Measurements from ENCODE around the gene SAMD11.
"Not testable (repeated sequence)": the region's sequence is repeated elsewhere in the genome, so short reads cannot be mapped to it uniquely, and the experiment has no call there.

SAMD11 gene

DNA sequence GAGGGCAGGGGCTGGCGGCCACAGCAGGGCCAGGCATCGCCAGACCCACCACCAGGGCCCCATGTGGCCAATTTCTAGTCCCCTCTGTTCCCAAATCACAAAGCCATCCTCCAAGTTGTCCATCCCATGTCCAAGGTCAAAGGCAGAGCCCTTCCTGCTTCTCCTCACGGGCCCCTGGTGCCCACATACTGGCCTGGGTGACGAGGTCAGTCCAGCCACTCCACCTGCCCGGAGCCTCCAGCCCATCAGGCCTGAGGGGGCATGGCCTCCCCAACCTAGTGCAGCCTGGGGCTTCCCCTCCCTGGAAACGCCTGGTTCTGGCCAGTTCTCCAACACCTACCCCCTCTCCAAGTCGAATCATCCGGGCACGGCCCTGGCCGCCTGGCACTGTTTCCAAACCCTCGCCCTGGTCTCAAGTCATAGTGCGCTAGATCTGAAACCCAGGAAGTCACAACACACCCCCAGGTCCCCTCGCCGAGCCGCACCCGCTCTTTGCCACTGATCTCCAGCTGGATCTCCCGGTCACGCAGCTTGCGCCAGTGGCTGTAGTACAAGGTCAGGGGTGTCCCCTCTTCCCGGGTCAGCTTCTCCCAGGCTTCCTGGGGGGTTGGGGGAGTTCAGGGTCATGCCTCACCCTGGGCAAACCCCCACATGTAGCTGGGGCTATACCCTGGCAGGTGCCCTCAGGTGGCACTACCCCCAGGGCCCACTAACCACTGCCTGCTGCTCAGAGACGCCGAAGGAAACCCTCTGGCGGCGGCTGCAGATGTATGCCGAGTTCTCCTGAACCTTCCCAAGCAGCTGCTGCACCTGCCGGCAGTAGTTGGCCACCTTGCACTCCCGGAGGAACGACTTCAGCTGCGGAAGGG, 22.2 kb downstream of the SAMD11 start:
- H3F3A ChIP-seq (ENCODE audit: control insufficient read depth, insufficient read depth): no peaks in the 10 kb centered on the region
- peaks cover 7% of the 10 kb centered on the region for H4K20me1 ChIP-seq (ENCODE audit: control insufficient read depth, insufficient read depth, low read depth, low read length)
- H3K4me1 ChIP-seq (ENCODE audit: control insufficient read depth, low read length): peaks cover 10% of the 10 kb centered on the region
- H3K36me3 ChIP-seq (ENCODE audit: control insufficient read depth, low read length): peaks cover 52% of the 10 kb centered on the region
- H3K79me2 ChIP-seq (ENCODE audit: control insufficient read depth, low read length): no peaks in the 10 kb centered on the region
- H3K27me3 ChIP-seq (ENCODE audit: control insufficient read depth, low read length): peaks cover 23% of the 10 kb centered on the region
- no peaks in the 10 kb centered on the region for H3K9me2 ChIP-seq (replicated peaks; ENCODE audit: control insufficient read depth, low read length)
- no peaks in the 10 kb centered on the region for H3K9me3 ChIP-seq (ENCODE audit: control insufficient read depth, insufficient read depth, low read length)
- TF ChIP-seq, protein P1, sequence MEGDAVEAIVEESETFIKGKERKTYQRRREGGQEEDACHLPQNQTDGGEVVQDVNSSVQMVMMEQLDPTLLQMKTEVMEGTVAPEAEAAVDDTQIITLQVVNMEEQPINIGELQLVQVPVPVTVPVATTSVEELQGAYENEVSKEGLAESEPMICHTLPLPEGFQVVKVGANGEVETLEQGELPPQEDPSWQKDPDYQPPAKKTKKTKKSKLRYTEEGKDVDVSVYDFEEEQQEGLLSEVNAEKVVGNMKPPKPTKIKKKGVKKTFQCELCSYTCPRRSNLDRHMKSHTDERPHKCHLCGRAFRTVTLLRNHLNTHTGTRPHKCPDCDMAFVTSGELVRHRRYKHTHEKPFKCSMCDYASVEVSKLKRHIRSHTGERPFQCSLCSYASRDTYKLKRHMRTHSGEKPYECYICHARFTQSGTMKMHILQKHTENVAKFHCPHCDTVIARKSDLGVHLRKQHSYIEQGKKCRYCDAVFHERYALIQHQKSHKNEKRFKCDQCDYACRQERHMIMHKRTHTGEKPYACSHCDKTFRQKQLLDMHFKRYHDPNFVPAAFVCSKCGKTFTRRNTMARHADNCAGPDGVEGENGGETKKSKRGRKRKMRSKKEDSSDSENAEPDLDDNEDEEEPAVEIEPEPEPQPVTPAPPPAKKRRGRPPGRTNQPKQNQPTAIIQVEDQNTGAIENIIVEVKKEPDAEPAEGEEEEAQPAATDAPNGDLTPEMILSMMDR (IDR thresholded peaks at IDR 0.05; ENCODE audit: low read depth, low read length, poor library complexity, severe bottlenecking): no peak
- no peak for TF ChIP-seq EZH2phosphoT487 (IDR thresholded peaks at IDR 0.05; ENCODE audit: borderline replicate concordance, low read length)
- H3K4me2 ChIP-seq (ENCODE audit: low read length): no peak overlapping the region
- no peak overlapping the region for H3K4me3 ChIP-seq (ENCODE audit: low read length)
- no peak overlapping the region for H3K27ac ChIP-seq (ENCODE audit: low read depth, low read length)

DNA sequence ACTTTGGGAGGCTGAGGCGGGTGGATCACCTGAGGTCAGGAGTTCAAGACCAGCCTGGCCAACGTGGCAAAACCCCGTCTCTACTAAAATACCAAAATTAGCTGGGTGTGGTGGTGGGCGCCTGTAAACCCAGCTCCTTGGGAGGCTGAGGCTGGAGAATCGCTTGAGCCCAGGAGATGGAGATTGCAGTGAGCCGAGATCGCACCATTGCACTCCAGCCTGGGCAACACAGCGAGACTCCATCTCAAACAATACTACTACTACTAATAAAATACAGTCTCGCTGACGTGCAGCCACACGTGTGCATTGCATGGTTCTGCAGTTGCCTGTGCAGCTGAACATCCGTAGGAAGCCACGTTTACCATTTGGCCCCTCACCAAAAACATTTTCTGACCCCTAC, 23.1 kb downstream of the SAMD11 start:
- H4K20me1 ChIP-seq (ENCODE audit: control insufficient read depth, insufficient read depth, low read depth, low read length); H3K4me2 ChIP-seq (ENCODE audit: low read length); H3K27ac ChIP-seq (ENCODE audit: low read depth, low read length); H3F3A ChIP-seq (ENCODE audit: control insufficient read depth, insufficient read depth); H3K4me3 ChIP-seq (ENCODE audit: low read length); H3K9me2 ChIP-seq (replicated peaks; ENCODE audit: control insufficient read depth, low read length); H3K4me1 ChIP-seq (ENCODE audit: control insufficient read depth, low read length); H3K9me3 ChIP-seq (ENCODE audit: control insufficient read depth, insufficient read depth, low read length); H3K79me2 ChIP-seq (ENCODE audit: control insufficient read depth, low read length): not testable (repeated sequence)
- peaks cover 60% of the 10 kb centered on the region for H3K36me3 ChIP-seq (ENCODE audit: control insufficient read depth, low read length)
- H3K27me3 ChIP-seq (ENCODE audit: control insufficient read depth, low read length): peaks cover 14% of the 10 kb centered on the region

DNA sequence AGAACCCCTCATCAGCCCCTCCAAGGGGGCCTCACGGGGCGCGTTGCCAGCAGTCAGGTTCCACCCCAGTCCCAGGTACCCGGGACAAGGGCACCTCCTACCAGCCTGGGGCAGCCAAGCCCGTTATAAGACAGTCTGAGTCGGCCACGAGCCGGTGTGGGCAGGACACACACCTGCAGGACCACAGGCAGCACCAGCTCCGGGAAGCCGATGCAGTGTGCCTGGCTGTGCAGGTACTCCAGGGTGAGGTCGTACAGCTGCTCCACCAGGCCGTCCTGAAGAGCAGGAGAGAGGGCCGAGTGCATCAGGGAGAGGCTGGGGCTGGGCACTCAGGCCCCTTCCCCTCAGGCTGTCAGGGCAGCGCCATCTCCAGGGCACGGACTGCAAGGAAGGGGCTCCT, 24.2 kb downstream of the SAMD11 start:
- TF ChIP-seq, protein P1 (IDR thresholded peaks at IDR 0.05; ENCODE audit: low read depth, low read length, poor library complexity, severe bottlenecking): no peak
- no peak for TF ChIP-seq EZH2phosphoT487 (IDR thresholded peaks at IDR 0.05; ENCODE audit: borderline replicate concordance, low read length)
- peaks cover 72% of the 10 kb centered on the region for H3K36me3 ChIP-seq (ENCODE audit: control insufficient read depth, low read length)

DNA sequence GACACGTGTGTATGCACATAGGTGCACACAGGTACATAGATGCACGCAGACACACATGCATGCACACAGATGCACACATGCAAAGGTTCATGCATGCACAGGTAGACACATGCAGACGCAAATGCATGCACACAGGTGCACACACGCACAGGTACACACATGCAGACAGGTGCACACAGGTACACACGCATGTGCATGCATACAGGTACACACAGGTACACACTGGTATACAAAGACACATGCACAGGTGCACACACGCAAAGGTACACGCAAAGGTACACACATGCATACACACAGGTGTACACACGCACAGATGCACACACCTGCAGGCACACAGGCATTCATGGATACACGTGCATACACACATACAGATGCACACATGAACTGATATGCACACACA, 26.5 kb downstream of the SAMD11 start:
- no peaks in the 10 kb centered on the region for H3K27me3 ChIP-seq (ENCODE audit: control insufficient read depth, low read length)
- H3K36me3 ChIP-seq (ENCODE audit: control insufficient read depth, low read length): peaks cover 89% of the 10 kb centered on the region
- H3K4me3 ChIP-seq (ENCODE audit: low read length): no peak overlapping the region
- H3F3A ChIP-seq (ENCODE audit: control insufficient read depth, insufficient read depth): no peaks in the 10 kb centered on the region
- no peak for TF ChIP-seq EZH2phosphoT487 (IDR thresholded peaks at IDR 0.05; ENCODE audit: borderline replicate concordance, low read length)
- TF ChIP-seq, protein P1 (IDR thresholded peaks at IDR 0.05; ENCODE audit: low read depth, low read length, poor library complexity, severe bottlenecking): no peak
- H3K27ac ChIP-seq (ENCODE audit: low read depth, low read length): no peak overlapping the region
- no peaks in the 10 kb centered on the region for H3K4me1 ChIP-seq (ENCODE audit: control insufficient read depth, low read length)
- H4K20me1 ChIP-seq (ENCODE audit: control insufficient read depth, insufficient read depth, low read depth, low read length): 0 out of 2 replicates have a peak, but pooled peaks cover 6% of the 10 kb centered on the region
- H3K9me2 ChIP-seq (replicated peaks; ENCODE audit: control insufficient read depth, low read length): no peaks in the 10 kb centered on the region
- H3K4me2 ChIP-seq (ENCODE audit: low read length): no peak overlapping the region
- H3K79me2 ChIP-seq (ENCODE audit: control insufficient read depth, low read length): no peaks in the 10 kb centered on the region
- H3K9me3 ChIP-seq (ENCODE audit: control insufficient read depth, insufficient read depth, low read length): no peaks in the 10 kb centered on the region

More for the DNA sequence above, 24.2 kb downstream of the SAMD11 start:
- no peak overlapping the region for H3K27ac ChIP-seq (ENCODE audit: low read depth, low read length)
- H3K79me2 ChIP-seq (ENCODE audit: control insufficient read depth, low read length): no peaks in the 10 kb centered on the region
- H4K20me1 ChIP-seq (ENCODE audit: control insufficient read depth, insufficient read depth, low read depth, low read length): 0 out of 2 replicates have a peak, but pooled peaks cover 6% of the 10 kb centered on the region
- H3K4me1 ChIP-seq (ENCODE audit: control insufficient read depth, low read length): no peaks in the 10 kb centered on the region
- no peak overlapping the region for H3K4me2 ChIP-seq (ENCODE audit: low read length)
- H3K9me2 ChIP-seq (replicated peaks; ENCODE audit: control insufficient read depth, low read length): no peaks in the 10 kb centered on the region
- H3F3A ChIP-seq (ENCODE audit: control insufficient read depth, insufficient read depth): no peaks in the 10 kb centered on the region
- H3K9me3 ChIP-seq (ENCODE audit: control insufficient read depth, insufficient read depth, low read length): no peaks in the 10 kb centered on the region
- H3K4me3 ChIP-seq (ENCODE audit: low read length): no peak overlapping the region
- H3K27me3 ChIP-seq (ENCODE audit: control insufficient read depth, low read length): peaks cover 2% of the 10 kb centered on the region
